Measurements from ENCODE around the gene KCNH3.
"Not testable (repeated sequence)": the region's sequence is repeated elsewhere in the genome, so short reads cannot be mapped to it uniquely, and the experiment has no call there.

KCNH3 gene

GRCh38 chr12:49509681-49510080, 29.1 kb upstream of the KCNH3 start:
- not testable (repeated sequence) for H3K9me3 ChIP-seq (ENCODE audit: control insufficient read depth in 1 of 2, low read length in 2 of 2); H3K27me3 ChIP-seq (ENCODE audit: low read depth, low read length); H3K4me3 ChIP-seq (ENCODE audit: low read depth in 1 of 2, low read length in 2 of 2); H3K36me3 ChIP-seq (ENCODE audit: control insufficient read depth in 1 of 2, insufficient read depth in 2 of 2, low read length in 2 of 2); H3K27ac ChIP-seq (ENCODE audit: low read length); H3K4me1 ChIP-seq (ENCODE audit: control insufficient read depth in 1 of 2, insufficient read depth in 2 of 2, low read length in 2 of 2)

- H3K27ac ChIP-seq (ENCODE audit: low read length): no peak overlapping the region
- no peaks in the 10 kb centered on the region for H3K27me3 ChIP-seq (ENCODE audit: low read depth, low read length)
- no peaks in the 10 kb centered on the region for H3K9me3 ChIP-seq (ENCODE audit: control insufficient read depth in 1 of 2, low read length in 2 of 2)
- no peaks in the 10 kb centered on the region for H3K4me1 ChIP-seq (ENCODE audit: control insufficient read depth in 1 of 2, insufficient read depth in 2 of 2, low read length in 2 of 2)
- H3K4me3 ChIP-seq (ENCODE audit: low read depth in 1 of 2, low read length in 2 of 2): no peak overlapping the region
- no peaks in the 10 kb centered on the region for H3K36me3 ChIP-seq (ENCODE audit: control insufficient read depth in 1 of 2, insufficient read depth in 2 of 2, low read length in 2 of 2)
Measured at GRCh38 chr12:49511410-49511809, 27.4 kb upstream of the KCNH3 start.

DNA sequence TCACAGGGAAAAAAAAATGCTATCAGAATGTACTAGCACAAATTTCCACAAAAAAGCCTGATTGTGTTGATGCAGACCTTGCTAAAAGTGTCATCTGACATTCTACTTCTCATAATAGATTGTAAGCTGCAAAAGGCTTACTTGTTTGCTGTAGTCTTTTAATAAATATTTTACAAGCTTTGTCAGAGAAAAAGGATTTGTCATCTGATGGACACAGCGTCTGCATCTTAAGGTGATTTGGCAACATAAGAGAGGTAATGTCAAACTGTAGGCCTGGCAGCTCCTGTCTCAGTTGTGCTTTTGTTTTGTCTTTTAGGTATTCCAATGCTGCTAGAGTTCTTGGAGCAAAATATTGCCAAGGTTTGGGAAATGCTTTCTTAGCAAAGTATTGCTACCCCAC, 26.3 kb upstream of the KCNH3 start:
- no peak overlapping the region for H3K4me3 ChIP-seq (ENCODE audit: low read depth in 1 of 2, low read length in 2 of 2)
- H3K4me1 ChIP-seq (ENCODE audit: control insufficient read depth in 1 of 2, insufficient read depth in 2 of 2, low read length in 2 of 2): no peaks in the 10 kb centered on the region
- no peak overlapping the region for H3K27ac ChIP-seq (ENCODE audit: low read length)
- no peaks in the 10 kb centered on the region for H3K9me3 ChIP-seq (ENCODE audit: control insufficient read depth in 1 of 2, low read length in 2 of 2)
- no peaks in the 10 kb centered on the region for H3K36me3 ChIP-seq (ENCODE audit: control insufficient read depth in 1 of 2, insufficient read depth in 2 of 2, low read length in 2 of 2)
- no peaks in the 10 kb centered on the region for H3K27me3 ChIP-seq (ENCODE audit: low read depth, low read length)

DNA sequence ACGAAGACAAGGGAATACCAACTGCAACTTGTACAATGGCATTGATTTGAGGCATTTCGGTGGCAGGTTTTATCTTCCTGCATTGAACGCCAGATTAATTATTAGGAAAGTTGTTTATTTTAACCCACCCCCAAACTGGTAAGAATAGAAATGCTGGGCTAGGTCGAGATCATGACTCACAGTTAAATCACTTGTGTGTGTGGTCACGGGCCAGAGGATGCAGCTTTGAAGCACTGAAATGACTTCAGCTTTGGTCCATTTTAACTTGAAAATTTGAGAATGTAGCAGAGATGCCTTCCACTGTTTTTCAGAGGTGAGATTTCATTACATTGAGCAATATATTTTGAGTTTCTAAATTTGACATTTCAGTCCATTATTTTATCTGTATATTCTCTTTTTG, 23.6 kb upstream of the KCNH3 start:
- H3K9me3 ChIP-seq (ENCODE audit: control insufficient read depth in 1 of 2, low read length in 2 of 2): no peaks in the 10 kb centered on the region
- H3K4me1 ChIP-seq (ENCODE audit: control insufficient read depth in 1 of 2, insufficient read depth in 2 of 2, low read length in 2 of 2): no peaks in the 10 kb centered on the region
- H3K36me3 ChIP-seq (ENCODE audit: control insufficient read depth in 1 of 2, insufficient read depth in 2 of 2, low read length in 2 of 2): no peaks in the 10 kb centered on the region
- no peak overlapping the region for H3K4me3 ChIP-seq (ENCODE audit: low read depth in 1 of 2, low read length in 2 of 2)
- no peaks in the 10 kb centered on the region for H3K27me3 ChIP-seq (ENCODE audit: low read depth, low read length)
- no peak overlapping the region for H3K27ac ChIP-seq (ENCODE audit: low read length)

GRCh38 chr12:49518914-49519573, 19.8 kb upstream of the KCNH3 start:
- Histone ChIP-seq H3K27me3 (ENCODE audit: low read depth, low read length) (no peaks in the 10 kb centered on the region), H3K9me3 (ENCODE audit: control insufficient read depth in 1 of 2, low read length in 2 of 2) (no peaks in the 10 kb centered on the region), H3K4me1 (ENCODE audit: control insufficient read depth in 1 of 2, insufficient read depth in 2 of 2, low read length in 2 of 2) (no peaks in the 10 kb centered on the region), H3K4me3 (ENCODE audit: low read depth in 1 of 2, low read length in 2 of 2) (no peak overlapping the region), H3K36me3 (ENCODE audit: control insufficient read depth in 1 of 2, insufficient read depth in 2 of 2, low read length in 2 of 2) (peaks cover 6% of the 10 kb centered on the region in 2 donors), H3K27ac (ENCODE audit: low read length) (no peak overlapping the region)

DNA sequence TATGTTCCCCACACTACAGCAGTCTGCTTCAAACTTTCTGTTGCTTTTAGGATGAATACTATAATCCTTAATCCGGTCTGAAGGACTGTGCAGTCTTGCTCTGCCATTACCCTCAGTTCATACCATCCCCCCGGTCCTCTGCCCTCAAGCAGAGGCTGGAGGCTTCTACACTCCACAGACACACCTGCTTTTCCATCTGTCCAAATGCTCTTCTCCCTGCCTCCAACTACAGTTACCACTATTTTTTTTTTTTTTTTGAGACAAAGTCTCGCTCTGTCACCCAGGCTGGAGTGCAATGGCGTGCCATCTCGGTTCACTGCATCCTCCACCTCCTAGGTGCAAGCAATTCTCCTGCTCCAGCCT, 19.3 kb upstream of the KCNH3 start:
- Histone ChIP-seq H3K27me3 (ENCODE audit: low read depth, low read length) (no peaks in the 10 kb centered on the region), H3K36me3 (ENCODE audit: control insufficient read depth in 1 of 2, insufficient read depth in 2 of 2, low read length in 2 of 2) (peaks cover 7 to 10% of the 10 kb centered on the region in 2 donors)

DNA sequence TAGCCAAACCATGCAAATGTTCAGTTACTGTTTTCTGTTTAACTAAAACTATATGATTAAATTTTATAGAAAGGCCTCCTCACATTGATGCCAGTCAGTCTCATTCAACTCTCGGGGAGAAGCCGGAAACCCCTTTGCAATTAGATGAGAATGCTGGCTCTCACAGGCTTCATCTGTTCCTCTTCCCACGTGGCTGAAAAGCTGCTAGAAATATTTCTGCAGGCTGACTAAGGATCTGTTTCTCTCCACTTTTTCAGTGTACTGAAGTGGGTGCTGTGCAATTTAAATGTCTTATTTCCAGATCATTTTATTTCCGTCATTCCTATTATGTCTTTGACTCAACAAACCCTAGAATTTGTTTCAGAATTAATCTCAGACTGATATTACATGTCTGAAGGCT, 17.4 kb upstream of the KCNH3 start:
- no peak overlapping the region for H3K27ac ChIP-seq (ENCODE audit: low read length)
- H3K27me3 ChIP-seq (ENCODE audit: low read depth, low read length): no peaks in the 10 kb centered on the region
- no peak overlapping the region for H3K4me3 ChIP-seq (ENCODE audit: low read depth in 1 of 2, low read length in 2 of 2)
- peaks cover 25 to 28% of the 10 kb centered on the region in 2 donors for H3K36me3 ChIP-seq (ENCODE audit: control insufficient read depth in 1 of 2, insufficient read depth in 2 of 2, low read length in 2 of 2)
- H3K9me3 ChIP-seq (ENCODE audit: control insufficient read depth in 1 of 2, low read length in 2 of 2): no peaks in the 10 kb centered on the region
- H3K4me1 ChIP-seq (ENCODE audit: control insufficient read depth in 1 of 2, insufficient read depth in 2 of 2, low read length in 2 of 2): no peaks in the 10 kb centered on the region

More for the DNA sequence above, 19.3 kb upstream of the KCNH3 start:
- Histone ChIP-seq H3K27ac (ENCODE audit: low read length) (no peak overlapping the region), H3K9me3 (ENCODE audit: control insufficient read depth in 1 of 2, low read length in 2 of 2) (no peaks in the 10 kb centered on the region), H3K4me1 (ENCODE audit: control insufficient read depth in 1 of 2, insufficient read depth in 2 of 2, low read length in 2 of 2) (no peaks in the 10 kb centered on the region), H3K4me3 (ENCODE audit: low read depth in 1 of 2, low read length in 2 of 2) (no peak overlapping the region)

DNA sequence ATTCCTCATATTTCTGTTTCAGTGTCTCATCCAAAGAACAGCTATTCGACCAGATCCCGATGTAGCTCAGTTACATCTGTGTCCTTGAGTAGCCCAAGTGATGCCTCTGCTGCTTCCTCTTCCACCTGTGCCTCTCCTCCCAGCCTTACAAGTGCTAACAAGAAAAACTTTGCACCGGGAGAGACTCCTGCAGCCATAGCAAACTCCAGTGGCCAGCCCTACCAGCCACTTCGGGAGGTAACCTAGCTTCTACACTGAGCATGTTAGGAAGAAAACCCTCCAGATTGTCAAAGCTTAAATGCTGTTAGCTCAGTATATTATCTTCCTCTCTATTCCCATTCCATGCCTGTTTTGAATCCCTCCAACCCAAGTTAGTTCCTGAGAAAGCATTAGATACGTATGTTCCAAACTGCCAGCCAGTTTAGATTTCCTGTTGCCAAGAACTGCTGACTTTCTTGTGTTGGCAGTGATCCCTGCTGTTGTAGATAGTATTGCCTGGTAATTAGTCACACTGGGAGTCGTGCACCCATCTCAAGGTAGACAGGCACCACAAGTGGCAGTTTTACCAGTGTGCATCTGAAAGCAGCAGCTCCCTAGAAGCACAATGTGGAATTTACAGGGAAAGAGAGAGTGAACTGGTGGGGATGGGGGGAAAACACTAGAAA, 14.0 kb upstream of the KCNH3 start:
- Histone ChIP-seq H3K27ac (ENCODE audit: low read length) (no peak overlapping the region), H3K4me3 (ENCODE audit: low read depth in 1 of 2, low read length in 2 of 2) (no peak overlapping the region), H3K36me3 (ENCODE audit: control insufficient read depth in 1 of 2, insufficient read depth in 2 of 2, low read length in 2 of 2) (peaks cover 28 to 37% of the 10 kb centered on the region in 2 donors), H3K4me1 (ENCODE audit: control insufficient read depth in 1 of 2, insufficient read depth in 2 of 2, low read length in 2 of 2) (no peaks in the 10 kb centered on the region), H3K27me3 (ENCODE audit: low read depth, low read length) (no peaks in the 10 kb centered on the region), H3K9me3 (ENCODE audit: control insufficient read depth in 1 of 2, low read length in 2 of 2) (no peaks in the 10 kb centered on the region)

DNA sequence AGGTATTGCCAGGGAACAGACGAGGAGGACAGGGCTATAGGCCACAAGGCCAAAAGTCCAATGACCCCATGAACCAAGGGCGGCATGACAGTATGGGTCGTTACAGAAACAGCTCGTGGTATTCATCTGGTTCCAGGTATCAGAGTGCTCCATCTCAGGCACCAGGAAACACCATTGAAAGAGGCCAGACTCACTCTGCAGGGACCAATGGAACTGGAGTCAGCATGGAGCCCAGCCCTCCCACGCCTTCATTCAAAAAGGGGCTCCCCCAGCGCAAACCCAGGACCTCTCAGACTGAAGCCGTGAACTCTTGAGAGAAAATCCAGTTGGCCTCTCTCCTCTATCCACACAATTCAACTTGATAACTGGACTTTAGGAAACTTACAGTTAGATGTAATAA, 12.9 kb upstream of the KCNH3 start:
- Histone ChIP-seq H3K27ac (ENCODE audit: low read length) (no peak overlapping the region), H3K4me1 (ENCODE audit: control insufficient read depth in 1 of 2, insufficient read depth in 2 of 2, low read length in 2 of 2) (no peaks in the 10 kb centered on the region), H3K4me3 (ENCODE audit: low read depth in 1 of 2, low read length in 2 of 2) (no peak overlapping the region), H3K36me3 (ENCODE audit: control insufficient read depth in 1 of 2, insufficient read depth in 2 of 2, low read length in 2 of 2) (peaks cover 28 to 37% of the 10 kb centered on the region in 2 donors), H3K9me3 (ENCODE audit: control insufficient read depth in 1 of 2, low read length in 2 of 2) (no peaks in the 10 kb centered on the region), H3K27me3 (ENCODE audit: low read depth, low read length) (no peaks in the 10 kb centered on the region)

GRCh38 chr12:49527361-49528130, 11.3 kb upstream of the KCNH3 start:
- Histone ChIP-seq H3K4me3 (ENCODE audit: low read depth in 1 of 2, low read length in 2 of 2) (no peak overlapping the region), H3K36me3 (ENCODE audit: control insufficient read depth in 1 of 2, insufficient read depth in 2 of 2, low read length in 2 of 2) (peaks cover 28 to 32% of the 10 kb centered on the region in 2 donors), H3K27me3 (ENCODE audit: low read depth, low read length) (no peaks in the 10 kb centered on the region), H3K9me3 (ENCODE audit: control insufficient read depth in 1 of 2, low read length in 2 of 2) (no peaks in the 10 kb centered on the region), H3K27ac (ENCODE audit: low read length) (no peak overlapping the region), H3K4me1 (ENCODE audit: control insufficient read depth in 1 of 2, insufficient read depth in 2 of 2, low read length in 2 of 2) (no peaks in the 10 kb centered on the region)

DNA sequence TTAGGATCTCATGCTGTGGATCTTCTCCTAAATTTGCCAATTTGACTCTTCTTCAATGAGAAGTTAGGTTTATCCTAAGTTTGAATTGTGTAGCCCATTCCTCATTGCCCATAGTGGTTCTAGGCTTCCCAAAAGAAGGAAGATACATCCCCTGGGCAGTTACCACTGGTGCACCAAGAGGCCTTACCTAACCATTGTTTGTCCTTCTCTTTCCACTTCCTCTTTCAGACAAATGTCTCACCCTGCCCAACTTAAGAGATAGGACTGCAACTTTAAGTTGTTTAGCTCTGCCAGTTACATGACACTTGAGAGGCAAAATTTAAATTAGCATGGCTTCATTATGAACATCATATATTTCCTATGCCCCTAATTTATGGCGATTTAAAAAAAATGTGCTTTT, 9.4 kb upstream of the KCNH3 start:
- no peak overlapping the region for H3K27ac ChIP-seq (ENCODE audit: low read length)

More for the DNA sequence above, 9.4 kb upstream of the KCNH3 start:
- H3K27me3 ChIP-seq (ENCODE audit: low read depth, low read length): no peaks in the 10 kb centered on the region
- H3K4me1 ChIP-seq (ENCODE audit: control insufficient read depth in 1 of 2, insufficient read depth in 2 of 2, low read length in 2 of 2): no peaks in the 10 kb centered on the region
- H3K36me3 ChIP-seq (ENCODE audit: control insufficient read depth in 1 of 2, insufficient read depth in 2 of 2, low read length in 2 of 2): peaks cover 22 to 29% of the 10 kb centered on the region in 2 donors
- H3K9me3 ChIP-seq (ENCODE audit: control insufficient read depth in 1 of 2, low read length in 2 of 2): no peaks in the 10 kb centered on the region
- H3K4me3 ChIP-seq (ENCODE audit: low read depth in 1 of 2, low read length in 2 of 2): no peak overlapping the region

Measured in muscle layer of duodenum (tissue), 2 donors.